ENCODE measurements around the gene ZNF831.

DNA sequence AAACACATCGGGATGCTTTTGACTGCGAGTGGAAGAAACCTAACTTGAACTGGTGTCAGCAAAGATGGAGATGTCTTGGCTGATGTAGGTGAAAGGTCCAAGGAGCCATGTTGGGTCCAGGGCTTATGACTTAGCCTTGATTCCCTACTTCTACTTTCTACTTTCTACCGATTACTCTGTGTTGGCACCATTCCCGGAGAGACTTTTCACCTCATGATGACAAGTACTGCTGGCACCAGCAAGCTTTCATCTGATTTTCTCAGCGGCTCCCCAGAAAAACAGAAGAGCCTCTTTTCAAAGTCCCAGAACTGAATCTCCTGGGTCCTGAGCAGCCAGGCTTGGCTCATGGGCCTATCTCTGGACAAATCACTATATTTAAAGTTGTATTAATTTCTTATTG, 131.9 kb downstream of the ZNF831 start:
- TF ChIP-seq, protein P1, sequence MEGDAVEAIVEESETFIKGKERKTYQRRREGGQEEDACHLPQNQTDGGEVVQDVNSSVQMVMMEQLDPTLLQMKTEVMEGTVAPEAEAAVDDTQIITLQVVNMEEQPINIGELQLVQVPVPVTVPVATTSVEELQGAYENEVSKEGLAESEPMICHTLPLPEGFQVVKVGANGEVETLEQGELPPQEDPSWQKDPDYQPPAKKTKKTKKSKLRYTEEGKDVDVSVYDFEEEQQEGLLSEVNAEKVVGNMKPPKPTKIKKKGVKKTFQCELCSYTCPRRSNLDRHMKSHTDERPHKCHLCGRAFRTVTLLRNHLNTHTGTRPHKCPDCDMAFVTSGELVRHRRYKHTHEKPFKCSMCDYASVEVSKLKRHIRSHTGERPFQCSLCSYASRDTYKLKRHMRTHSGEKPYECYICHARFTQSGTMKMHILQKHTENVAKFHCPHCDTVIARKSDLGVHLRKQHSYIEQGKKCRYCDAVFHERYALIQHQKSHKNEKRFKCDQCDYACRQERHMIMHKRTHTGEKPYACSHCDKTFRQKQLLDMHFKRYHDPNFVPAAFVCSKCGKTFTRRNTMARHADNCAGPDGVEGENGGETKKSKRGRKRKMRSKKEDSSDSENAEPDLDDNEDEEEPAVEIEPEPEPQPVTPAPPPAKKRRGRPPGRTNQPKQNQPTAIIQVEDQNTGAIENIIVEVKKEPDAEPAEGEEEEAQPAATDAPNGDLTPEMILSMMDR (IDR thresholded peaks at IDR 0.05; ENCODE audit: insufficient read depth, low read depth, low read length): no peak
- no peak for TF ChIP-seq EZH2 (IDR thresholded peaks at IDR 0.05; ENCODE audit: insufficient read depth, low read length)

All from astrocyte (in vitro differentiated cells and primary cell).